SK-N-SH treated with all-trans-retinoic acid at 6 μM for 48 hours (cell line): Measurements from ENCODE around the gene USB1.

Source experiments
- ATAC-seq: fragments of 200-7000 bp; cut with Tn5 transposase; 3 replicates; pipeline ENCODE4 v1.9.1; 2020; ENCODE audit warnings: mild to moderate bottlenecking, moderate library complexity
- ARNTL ChIP-seq: fragments of 450-650 bp; formaldehyde crosslinking; IDR thresholded peaks from 2 replicates; pipeline ENCODE4 v1.5.0; 2020; ENCODE audit warnings: low read depth, mild to moderate bottlenecking, moderate library complexity, borderline replicate concordance
- CSDC2 ChIP-seq: fragments of 250-450 bp; sonication (Bioruptor Pico); IDR thresholded peaks from 2 replicates; pipeline ENCODE4 v1.5.0; 2020; ENCODE audit warnings: mild to moderate bottlenecking, moderate library complexity
- OSR1 ChIP-seq: fragments of 250-450 bp; sonication (Bioruptor Pico); IDR thresholded peaks from 2 replicates; pipeline ENCODE4 v1.8.0; 2022; ENCODE audit warnings: moderate library complexity, mild to moderate bottlenecking, inconsistent platforms
- RARB ChIP-seq: fragments of 250-450 bp; sonication (Bioruptor Pico); IDR thresholded peaks from 2 replicates; pipeline ENCODE4 v1.8.0; 2021; ENCODE audit warnings: mild to moderate bottlenecking, moderate library complexity
- TOX ChIP-seq: fragments of 250-450 bp; sonication (Bioruptor Pico); IDR thresholded peaks from 2 replicates; pipeline ENCODE4 v1.8.0; 2021; ENCODE audit warnings: mild to moderate bottlenecking, moderate library complexity, borderline replicate concordance
- ZFP3 ChIP-seq: fragments of 250-450 bp; sonication (Bioruptor Pico); IDR thresholded peaks from 2 replicates; pipeline ENCODE4 v1.5.0; 2020; ENCODE audit warnings: mild to moderate bottlenecking, moderate library complexity
- ZFP30 ChIP-seq: fragments of 450-650 bp; formaldehyde crosslinking; IDR thresholded peaks from 2 replicates; pipeline ENCODE4 v1.5.0; 2022; ENCODE audit warnings: mild to moderate bottlenecking, moderate library complexity
- ZNF565 ChIP-seq: fragments of 450-650 bp; formaldehyde crosslinking; conservative IDR thresholded peaks from 2 replicates; pipeline ENCODE4 v1.5.0; 2020; ENCODE audit warnings: low read depth, mild to moderate bottlenecking, moderate library complexity
- TF ChIP-seq, protein P1 (sequence below): fragments of 250-450 bp; sonication (Bioruptor Pico); IDR thresholded peaks from 2 replicates; pipeline ENCODE4 v1.5.0; 2020; ENCODE audit warnings: mild to moderate bottlenecking, moderate library complexity
- TF ChIP-seq, protein P2 (sequence below): fragments of 250-450 bp; sonication (Bioruptor Pico); IDR thresholded peaks from 2 replicates; pipeline ENCODE4 v1.8.0; 2020; ENCODE audit warnings: mild to moderate bottlenecking, moderate library complexity, borderline replicate concordance
- TF ChIP-seq, protein P3 (sequence below): fragments of 250-450 bp; sonication (Bioruptor Pico); IDR thresholded peaks from 2 replicates; pipeline ENCODE4 v1.8.0; 2021; ENCODE audit warnings: low read depth, mild to moderate bottlenecking, moderate library complexity, borderline replicate concordance
- TF ChIP-seq, protein P4 (sequence below): fragments of 250-450 bp; sonication (Bioruptor Pico); IDR thresholded peaks from 2 replicates; pipeline ENCODE4 v1.5.1; 2020; ENCODE audit warnings: low read depth, mild to moderate bottlenecking, moderate library complexity

Gene USB1

DNA sequence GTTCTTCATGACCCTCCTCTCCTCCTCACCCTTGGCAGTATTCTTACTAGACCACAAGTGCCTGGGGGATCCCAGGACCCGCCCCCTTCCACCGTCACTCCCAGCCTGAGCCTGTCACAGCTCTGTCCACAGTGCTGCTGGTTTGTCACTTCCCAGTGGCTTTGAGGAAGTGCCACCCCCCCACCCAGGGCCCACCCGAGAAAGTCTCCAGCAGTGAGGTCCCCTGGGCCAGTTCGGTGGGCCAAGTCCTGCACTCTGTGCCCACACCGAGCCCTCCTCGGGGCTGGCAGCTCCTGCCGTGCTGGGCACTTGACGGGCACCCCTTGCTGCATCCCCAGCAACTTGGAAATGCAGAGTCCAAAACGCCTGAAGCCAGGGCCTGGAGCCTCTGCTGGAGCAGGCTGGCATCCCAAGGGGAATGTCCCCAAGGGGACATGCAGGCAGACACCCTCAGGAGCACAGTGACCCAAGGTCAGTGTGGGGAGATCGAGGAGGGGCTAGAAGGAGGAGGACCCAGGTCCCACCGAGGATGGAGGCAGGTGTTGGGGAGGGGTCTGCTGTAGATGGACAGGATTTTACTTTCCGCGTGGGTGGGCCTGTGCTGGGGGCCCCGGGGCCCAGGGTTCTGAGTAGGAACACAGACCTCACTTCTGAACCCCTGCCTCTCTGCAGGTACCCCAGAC lies 39.9 kb downstream of the USB1 start:
- no peak for ATAC-seq
- TF ChIP-seq, protein P1, sequence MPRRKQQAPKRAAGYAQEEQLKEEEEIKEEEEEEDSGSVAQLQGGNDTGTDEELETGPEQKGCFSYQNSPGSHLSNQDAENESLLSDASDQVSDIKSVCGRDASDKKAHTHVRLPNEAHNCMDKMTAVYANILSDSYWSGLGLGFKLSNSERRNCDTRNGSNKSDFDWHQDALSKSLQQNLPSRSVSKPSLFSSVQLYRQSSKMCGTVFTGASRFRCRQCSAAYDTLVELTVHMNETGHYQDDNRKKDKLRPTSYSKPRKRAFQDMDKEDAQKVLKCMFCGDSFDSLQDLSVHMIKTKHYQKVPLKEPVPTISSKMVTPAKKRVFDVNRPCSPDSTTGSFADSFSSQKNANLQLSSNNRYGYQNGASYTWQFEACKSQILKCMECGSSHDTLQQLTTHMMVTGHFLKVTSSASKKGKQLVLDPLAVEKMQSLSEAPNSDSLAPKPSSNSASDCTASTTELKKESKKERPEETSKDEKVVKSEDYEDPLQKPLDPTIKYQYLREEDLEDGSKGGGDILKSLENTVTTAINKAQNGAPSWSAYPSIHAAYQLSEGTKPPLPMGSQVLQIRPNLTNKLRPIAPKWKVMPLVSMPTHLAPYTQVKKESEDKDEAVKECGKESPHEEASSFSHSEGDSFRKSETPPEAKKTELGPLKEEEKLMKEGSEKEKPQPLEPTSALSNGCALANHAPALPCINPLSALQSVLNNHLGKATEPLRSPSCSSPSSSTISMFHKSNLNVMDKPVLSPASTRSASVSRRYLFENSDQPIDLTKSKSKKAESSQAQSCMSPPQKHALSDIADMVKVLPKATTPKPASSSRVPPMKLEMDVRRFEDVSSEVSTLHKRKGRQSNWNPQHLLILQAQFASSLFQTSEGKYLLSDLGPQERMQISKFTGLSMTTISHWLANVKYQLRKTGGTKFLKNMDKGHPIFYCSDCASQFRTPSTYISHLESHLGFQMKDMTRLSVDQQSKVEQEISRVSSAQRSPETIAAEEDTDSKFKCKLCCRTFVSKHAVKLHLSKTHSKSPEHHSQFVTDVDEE (CRISPR knock-in tag) = no peak
- no peak for TF ChIP-seq ZFP3

DNA sequence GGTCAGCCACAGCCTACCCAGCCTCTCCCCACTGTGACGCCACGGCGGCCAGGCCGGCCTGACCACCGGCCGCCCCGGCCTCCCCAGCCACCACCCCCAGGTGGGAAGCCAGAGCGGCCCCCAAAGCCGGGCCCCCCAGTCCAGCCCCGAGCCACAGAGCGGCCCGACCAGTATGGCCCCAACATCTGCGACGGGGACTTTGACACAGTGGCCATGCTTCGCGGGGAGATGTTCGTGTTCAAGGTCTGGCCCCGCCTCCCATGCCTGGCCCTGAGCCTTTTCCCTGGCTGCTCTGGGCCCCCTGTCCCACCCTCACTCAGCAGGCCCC lies 40.4 kb downstream of the USB1 start:
- ATAC-seq = no peak
- TF ChIP-seq ARNTL = no peak

DNA sequence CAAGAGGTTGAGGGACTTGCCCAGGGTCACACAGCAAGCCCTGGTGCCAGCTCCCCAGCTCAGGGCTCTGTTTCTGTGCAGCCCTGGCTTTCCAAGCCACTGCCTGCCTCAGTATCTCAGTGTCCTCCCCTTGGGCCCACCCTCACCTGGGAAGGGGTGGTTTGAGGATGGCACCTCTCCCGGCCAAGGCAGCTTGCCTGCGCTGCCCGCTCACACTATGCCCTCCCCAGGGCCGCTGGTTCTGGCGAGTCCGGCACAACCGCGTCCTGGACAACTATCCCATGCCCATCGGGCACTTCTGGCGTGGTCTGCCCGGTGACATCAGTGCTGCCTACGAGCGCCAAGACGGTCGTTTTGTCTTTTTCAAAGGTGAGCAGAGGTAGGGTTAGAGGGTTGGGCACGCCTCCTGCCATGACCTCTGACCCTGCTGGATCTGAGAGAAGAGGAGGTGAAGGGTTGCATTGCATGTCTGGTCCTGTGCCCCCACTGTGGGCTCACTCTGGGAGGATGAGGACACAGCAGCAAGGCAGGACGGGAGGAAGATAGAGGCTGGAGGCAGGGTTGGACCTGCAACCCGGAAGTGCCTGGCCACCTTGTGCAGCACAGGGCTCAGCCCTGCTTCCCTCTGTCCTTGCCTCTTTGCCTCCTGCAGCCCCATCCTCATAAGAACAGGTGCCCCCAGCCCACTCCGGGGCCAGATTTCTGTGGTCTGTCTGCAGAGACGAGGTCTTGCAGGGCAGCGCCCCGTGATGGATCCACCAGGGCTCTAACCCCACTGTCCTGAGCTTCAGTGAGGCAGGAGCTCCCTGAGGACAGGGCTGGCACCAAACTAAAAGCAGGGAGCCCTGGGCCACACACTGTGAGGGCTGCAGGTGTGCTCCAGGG lies 41.0 kb downstream of the USB1 start:
- no peak for ATAC-seq
- TF ChIP-seq, protein P2, sequence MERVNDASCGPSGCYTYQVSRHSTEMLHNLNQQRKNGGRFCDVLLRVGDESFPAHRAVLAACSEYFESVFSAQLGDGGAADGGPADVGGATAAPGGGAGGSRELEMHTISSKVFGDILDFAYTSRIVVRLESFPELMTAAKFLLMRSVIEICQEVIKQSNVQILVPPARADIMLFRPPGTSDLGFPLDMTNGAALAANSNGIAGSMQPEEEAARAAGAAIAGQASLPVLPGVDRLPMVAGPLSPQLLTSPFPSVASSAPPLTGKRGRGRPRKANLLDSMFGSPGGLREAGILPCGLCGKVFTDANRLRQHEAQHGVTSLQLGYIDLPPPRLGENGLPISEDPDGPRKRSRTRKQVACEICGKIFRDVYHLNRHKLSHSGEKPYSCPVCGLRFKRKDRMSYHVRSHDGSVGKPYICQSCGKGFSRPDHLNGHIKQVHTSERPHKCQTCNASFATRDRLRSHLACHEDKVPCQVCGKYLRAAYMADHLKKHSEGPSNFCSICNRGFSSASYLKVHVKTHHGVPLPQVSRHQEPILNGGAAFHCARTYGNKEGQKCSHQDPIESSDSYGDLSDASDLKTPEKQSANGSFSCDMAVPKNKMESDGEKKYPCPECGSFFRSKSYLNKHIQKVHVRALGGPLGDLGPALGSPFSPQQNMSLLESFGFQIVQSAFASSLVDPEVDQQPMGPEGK (CRISPR knock-in tag) = no peak
- TF ChIP-seq, protein P3, sequence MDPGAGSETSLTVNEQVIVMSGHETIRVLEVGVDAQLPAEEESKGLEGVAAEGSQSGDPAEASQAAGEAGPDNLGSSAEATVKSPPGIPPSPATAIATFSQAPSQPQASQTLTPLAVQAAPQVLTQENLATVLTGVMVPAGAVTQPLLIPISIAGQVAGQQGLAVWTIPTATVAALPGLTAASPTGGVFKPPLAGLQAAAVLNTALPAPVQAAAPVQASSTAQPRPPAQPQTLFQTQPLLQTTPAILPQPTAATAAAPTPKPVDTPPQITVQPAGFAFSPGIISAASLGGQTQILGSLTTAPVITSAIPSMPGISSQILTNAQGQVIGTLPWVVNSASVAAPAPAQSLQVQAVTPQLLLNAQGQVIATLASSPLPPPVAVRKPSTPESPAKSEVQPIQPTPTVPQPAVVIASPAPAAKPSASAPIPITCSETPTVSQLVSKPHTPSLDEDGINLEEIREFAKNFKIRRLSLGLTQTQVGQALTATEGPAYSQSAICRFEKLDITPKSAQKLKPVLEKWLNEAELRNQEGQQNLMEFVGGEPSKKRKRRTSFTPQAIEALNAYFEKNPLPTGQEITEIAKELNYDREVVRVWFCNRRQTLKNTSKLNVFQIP = no peak
- no peak for TF ChIP-seq ZFP30
- no peak for TF ChIP-seq TOX (CRISPR knock-in tag)
- TF ChIP-seq RARB (CRISPR knock-in tag) = no peak

DNA sequence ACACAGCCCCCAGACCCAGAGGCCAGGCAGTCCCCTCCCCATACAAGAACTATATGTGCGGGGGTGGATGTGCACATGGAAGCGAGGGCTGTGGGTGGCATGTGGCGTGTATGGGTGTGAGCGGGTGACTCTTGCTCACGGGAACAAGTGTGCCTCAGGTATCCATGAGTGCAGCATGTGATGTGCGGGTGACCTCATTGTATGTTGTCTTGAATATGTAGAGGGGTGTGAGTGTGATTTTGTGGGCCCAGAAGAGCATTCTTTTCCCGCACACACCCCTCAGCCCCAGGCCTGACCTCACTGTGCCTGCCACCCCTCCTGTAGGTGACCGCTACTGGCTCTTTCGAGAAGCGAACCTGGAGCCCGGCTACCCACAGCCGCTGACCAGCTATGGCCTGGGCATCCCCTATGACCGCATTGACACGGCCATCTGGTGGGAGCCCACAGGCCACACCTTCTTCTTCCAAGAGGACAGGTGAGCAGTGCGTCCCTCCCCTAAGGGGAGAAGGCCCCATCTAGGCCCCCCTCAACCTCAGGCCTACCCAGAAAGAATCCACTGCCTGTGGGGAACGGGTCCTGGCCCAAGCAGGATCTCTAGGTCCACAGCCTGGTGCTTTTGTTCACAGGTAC lies 41.8 kb downstream of the USB1 start:
- TF ChIP-seq ARNTL = no peak
- TF ChIP-seq, all 23 proteins: peak for 0
- no peak for ATAC-seq

DNA sequence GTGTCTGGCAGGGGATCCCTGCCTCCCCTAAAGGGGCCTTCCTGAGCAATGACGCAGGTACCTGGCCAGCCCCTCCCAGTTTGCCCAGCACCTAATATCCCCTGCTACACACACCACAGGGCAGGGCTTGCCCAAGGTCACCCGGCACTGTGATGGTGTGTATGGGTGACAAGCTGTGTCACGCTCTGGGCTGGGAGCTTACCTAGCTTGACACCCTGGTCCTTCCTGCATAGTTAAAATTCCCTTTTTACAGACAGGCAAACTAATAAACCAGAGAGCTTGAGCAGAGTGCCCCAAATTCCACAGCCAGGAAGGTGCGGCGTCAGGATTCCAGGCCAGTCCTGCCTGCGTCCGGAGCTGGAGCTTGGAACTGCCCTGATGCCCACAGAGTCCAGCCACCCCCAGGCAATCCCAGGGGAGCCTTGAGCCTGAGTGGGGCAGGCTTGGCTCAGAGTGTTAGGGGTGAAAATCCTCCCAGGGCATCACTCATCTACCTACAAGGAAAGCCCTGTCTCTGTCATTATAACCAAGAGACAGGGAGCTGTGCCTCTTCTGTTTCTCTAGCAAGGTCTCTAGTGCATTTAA lies 42.5 kb downstream of the USB1 start:
- ATAC-seq = no peak
- no peak for TF ChIP-seq CSDC2
- no peak for TF ChIP-seq RARB (CRISPR knock-in tag)
- TF ChIP-seq, protein P4, sequence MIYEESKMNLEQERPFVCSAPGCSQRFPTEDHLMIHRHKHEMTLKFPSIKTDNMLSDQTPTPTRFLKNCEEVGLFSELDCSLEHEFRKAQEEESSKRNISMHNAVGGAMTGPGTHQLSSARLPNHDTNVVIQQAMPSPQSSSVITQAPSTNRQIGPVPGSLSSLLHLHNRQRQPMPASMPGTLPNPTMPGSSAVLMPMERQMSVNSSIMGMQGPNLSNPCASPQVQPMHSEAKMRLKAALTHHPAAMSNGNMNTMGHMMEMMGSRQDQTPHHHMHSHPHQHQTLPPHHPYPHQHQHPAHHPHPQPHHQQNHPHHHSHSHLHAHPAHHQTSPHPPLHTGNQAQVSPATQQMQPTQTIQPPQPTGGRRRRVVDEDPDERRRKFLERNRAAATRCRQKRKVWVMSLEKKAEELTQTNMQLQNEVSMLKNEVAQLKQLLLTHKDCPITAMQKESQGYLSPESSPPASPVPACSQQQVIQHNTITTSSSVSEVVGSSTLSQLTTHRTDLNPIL (CRISPR knock-in tag) = no peak
- TF ChIP-seq OSR1 = no peak
- TF ChIP-seq ZFP30 = no peak
- TF ChIP-seq TOX (CRISPR knock-in tag) = no peak
- TF ChIP-seq ZNF565 (CRISPR knock-in tag) = no peak
- TF ChIP-seq, protein P1 (CRISPR knock-in tag) = no peak
- no peak for TF ChIP-seq ZFP3
